IgD-negative memory B cell (primary cell): ENCODE data around the gene FAM174B. TPM values are rescaled to one million over a fixed set of nuclear protein-coding genes. Genes with fewer than 3 reads are reported as not detected.
A peak's percentile ranks its signal among the peaks of the same experiment; 100 is the strongest.

Experiments
- H3K27ac Mint-ChIP-seq, 3 donors: one replicate each; pipeline ENCODE4 v1.8.0; 2020 to 2022; ENCODE audit warnings: mild to moderate bottlenecking in 3 of 3, mixed read lengths in 3 of 3, moderate library complexity in 1 of 3
- H3K27me3 Mint-ChIP-seq: one replicate; pipeline ENCODE4 v1.8.0; 2021; ENCODE audit warnings: mixed read lengths
- H3K36me3 Mint-ChIP-seq: one replicate; pipeline ENCODE4 v1.8.0; 2020; ENCODE audit warnings: mild to moderate bottlenecking, mixed read lengths
- H3K4me1 Mint-ChIP-seq, 3 donors: one replicate each; pipeline ENCODE4 v1.8.0; 2020 to 2022; ENCODE audit warnings: mixed read lengths in 3 of 3, mild to moderate bottlenecking in 1 of 3
- H3K4me3 Mint-ChIP-seq, 4 donors: one replicate each; pipeline ENCODE4 v1.8.0; 2020 to 2022; ENCODE audit warnings: mild to moderate bottlenecking in 4 of 4, mixed read lengths in 4 of 4, moderate library complexity in 3 of 4
- H3K9me3 Mint-ChIP-seq, 3 donors: one replicate each; pipeline ENCODE4 v1.8.0; 2020 to 2021; ENCODE audit warnings: mixed read lengths in 3 of 3, mild to moderate bottlenecking in 1 of 3
- polyA plus RNA-seq: library from polyadenylated mRNA; unstranded; fragments of 300-500 nt; fragmentation: Illumina TruSeq; gene quantifications from one replicate; pipeline ENCODE4 v1.2.3, GENCODE V29; 2021

Gene FAM174B
- polyA plus RNA-seq, 1 donor from 2014 or later = 1.4 TPM

DNA sequence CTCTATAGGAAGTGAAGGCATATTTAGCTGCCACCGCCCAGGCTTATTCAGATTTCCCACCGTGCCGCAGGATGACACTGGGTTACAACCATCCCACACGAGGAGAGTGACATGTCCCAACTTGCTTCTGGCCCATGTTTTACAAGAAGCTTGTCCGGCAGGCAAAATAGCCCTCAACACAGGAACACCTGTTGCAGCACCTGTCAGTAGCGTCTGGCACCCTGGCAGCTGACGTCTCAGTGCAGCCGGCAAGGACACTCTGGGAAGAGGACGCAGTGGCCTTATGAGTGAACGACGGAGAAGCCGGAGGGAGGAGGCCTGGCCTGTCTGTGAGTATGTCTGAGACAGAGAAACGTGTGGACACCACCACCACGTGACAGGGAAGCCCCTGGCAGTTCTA lies 32.1 kb downstream of the FAM174B start:
- no peaks in the 10 kb centered on the region for H3K4me1 Mint-ChIP-seq
- peaks cover 0 to 2% (median 0%) of the 10 kb centered on the region in 3 donors for H3K9me3 Mint-ChIP-seq
- H3K4me3 Mint-ChIP-seq = no peak overlapping the region
- H3K27me3 Mint-ChIP-seq = no peaks in the 10 kb centered on the region
- H3K36me3 Mint-ChIP-seq = no peaks in the 10 kb centered on the region
- peak overlapping the region in 1 of 3 donors; percentile 53 for H3K27ac Mint-ChIP-seq

DNA sequence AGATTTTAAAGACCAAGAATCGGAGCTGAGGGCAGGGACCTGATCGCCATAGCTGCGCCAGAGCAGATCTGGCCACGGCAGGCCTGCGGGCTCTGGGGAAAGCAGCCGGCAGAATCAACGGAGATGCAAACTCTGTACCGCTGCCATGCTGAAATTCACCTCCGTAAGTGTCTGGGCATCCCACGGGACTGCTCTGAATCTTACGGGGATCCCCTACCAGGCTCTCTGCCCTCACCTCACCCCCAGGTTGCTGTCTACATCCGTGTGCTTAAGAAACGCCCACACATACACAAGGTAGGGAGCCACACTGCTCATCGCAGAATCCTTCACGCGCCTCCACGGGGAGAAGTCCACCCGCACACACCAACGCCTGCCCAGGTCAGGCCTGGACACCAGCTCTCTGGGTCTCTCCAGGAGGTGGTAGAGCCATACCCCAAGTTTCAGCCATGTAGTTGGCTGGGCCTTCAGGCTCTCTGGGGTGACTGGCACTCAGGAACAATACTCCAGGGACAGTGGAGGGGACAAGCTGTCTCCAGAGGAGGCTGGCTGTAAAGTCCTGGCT lies 33.5 kb downstream of the FAM174B start:
- Mint-ChIP-seq H3K27me3 (peaks cover 2% of the 10 kb centered on the region), H3K9me3 (peaks cover 0 to 2% (median 0%) of the 10 kb centered on the region in 3 donors), H3K27ac (no peak overlapping the region), H3K4me3 (no peak overlapping the region), H3K4me1 (no peaks in the 10 kb centered on the region), H3K36me3 (no peaks in the 10 kb centered on the region)

DNA sequence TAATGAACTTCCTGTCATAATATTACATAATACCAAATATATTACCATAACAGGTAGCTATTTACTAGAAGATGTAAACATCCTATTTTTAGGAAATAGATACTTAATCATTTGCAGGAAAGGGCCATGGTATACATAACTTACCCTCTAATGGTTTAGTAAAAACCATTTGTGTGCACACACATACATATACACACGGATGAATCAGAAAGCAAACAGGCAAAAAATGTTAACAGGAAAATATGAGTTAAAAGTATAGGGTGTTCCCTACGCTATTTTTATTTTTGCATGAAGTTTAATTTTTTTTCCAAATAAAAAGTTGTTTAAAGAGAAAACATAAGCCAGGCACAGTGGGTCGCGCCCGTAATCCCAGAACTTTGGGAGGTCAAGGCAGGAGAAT lies 34.6 kb downstream of the FAM174B start:
- H3K36me3 Mint-ChIP-seq = no peaks in the 10 kb centered on the region
- no peaks in the 10 kb centered on the region for H3K4me1 Mint-ChIP-seq

DNA sequence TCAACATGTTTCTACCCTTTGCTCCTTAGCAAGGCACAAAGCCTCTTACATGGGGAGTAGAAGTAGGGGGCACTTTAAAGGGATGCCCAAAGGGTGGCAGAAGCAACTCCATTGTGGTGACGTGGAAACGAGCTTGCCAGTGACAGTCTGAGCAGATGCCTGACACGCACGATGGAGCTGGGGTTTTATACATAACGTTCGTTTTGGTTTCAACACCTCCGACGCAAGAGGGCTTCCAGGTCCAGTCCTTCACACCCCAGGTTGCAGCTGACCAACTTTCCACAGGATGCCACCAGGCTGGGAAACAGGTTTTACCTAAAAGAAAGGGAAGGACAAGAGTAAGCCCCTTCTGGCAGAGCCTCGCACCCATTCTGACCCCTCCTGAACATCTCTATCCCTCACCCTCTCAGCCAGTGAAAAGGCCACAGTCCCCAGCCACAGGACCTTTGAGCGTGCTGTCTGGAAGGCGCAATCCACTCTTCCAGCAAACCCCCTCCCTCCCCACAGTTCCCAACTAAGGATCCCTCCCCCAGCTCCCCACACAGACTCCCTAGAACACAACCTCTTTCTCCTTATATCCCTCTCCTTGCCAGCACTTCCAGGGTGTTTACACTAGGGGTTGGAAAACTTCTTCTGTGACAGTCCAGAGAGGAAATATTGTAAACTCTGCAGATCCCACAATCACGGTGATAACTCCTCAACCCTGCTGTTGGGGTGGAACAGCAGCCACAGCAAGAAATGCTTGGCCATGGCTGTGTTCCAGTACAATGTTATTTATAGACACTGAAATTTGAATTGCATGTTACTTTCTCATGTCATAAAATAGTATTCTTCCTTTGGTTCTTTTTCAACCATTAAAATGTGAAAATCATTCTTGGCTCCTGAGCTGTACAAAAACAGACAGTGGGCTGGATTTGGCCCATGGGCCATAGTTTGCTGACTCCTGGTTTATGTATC lies 36.2 kb downstream of the FAM174B start:
- Mint-ChIP-seq H3K4me3 (no peak overlapping the region), H3K4me1 (no peaks in the 10 kb centered on the region), H3K27ac (no peak overlapping the region), H3K9me3 (no peaks in the 10 kb centered on the region), H3K27me3 (peaks cover 2% of the 10 kb centered on the region), H3K36me3 (no peaks in the 10 kb centered on the region)

More for the DNA sequence above, 34.6 kb downstream of the FAM174B start:
- Mint-ChIP-seq H3K4me3 (no peak overlapping the region), H3K9me3 (peaks cover 0 to 2% (median 0%) of the 10 kb centered on the region in 3 donors), H3K27me3 (peaks cover 2% of the 10 kb centered on the region), H3K27ac (no peak overlapping the region)

DNA sequence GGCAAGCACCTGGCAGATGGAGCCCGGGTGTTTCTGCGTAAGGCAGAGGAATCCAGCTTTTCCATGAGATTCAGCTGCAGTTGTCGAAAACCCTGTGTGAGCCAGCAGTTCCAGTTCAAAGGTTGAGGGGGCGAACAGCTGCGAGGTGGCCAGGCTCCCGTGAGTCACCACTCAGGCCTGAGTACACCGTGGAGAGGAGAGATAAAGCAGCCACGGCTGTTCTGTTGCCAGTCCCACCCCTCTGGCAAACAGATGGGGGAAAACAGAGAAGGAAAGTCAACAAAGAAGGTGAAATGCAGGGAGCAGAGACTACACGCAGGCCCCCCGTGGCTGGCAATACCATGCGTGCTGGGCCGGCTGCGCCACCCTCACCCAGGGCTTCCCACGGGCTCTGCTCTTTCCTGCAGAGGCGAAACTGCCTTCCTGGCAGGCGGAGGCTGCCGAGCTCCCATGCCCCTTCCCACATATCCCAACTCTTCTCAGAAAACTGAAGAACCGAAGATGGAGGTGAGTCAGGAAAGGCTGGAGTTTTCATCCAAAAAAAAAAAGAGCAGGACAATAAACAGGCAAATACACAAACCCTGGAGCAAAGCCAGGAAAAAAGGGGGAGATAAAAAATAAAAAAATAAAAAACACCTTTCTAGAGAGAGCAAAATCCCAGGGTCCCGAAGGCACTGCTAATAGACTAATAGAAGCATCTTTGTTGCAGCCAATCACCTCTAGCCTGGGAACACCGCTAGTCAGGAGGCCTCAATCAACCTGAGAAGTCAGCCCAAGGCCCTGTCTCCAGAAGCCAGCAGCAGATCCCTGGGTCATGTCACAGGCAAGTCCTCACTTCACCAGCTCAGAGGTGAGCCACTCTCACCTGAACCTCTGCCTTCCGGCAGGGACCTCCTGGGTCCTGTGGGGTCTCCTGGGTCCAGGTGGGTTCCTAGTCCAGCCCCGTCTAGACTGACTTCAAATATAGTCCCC lies 37.7 kb downstream of the FAM174B start:
- H3K4me3 Mint-ChIP-seq = no peak overlapping the region
- H3K36me3 Mint-ChIP-seq = no peaks in the 10 kb centered on the region
- no peaks in the 10 kb centered on the region for H3K4me1 Mint-ChIP-seq
- no peak overlapping the region for H3K27ac Mint-ChIP-seq
- H3K27me3 Mint-ChIP-seq = peaks cover 2% of the 10 kb centered on the region
- H3K9me3 Mint-ChIP-seq = no peaks in the 10 kb centered on the region

DNA sequence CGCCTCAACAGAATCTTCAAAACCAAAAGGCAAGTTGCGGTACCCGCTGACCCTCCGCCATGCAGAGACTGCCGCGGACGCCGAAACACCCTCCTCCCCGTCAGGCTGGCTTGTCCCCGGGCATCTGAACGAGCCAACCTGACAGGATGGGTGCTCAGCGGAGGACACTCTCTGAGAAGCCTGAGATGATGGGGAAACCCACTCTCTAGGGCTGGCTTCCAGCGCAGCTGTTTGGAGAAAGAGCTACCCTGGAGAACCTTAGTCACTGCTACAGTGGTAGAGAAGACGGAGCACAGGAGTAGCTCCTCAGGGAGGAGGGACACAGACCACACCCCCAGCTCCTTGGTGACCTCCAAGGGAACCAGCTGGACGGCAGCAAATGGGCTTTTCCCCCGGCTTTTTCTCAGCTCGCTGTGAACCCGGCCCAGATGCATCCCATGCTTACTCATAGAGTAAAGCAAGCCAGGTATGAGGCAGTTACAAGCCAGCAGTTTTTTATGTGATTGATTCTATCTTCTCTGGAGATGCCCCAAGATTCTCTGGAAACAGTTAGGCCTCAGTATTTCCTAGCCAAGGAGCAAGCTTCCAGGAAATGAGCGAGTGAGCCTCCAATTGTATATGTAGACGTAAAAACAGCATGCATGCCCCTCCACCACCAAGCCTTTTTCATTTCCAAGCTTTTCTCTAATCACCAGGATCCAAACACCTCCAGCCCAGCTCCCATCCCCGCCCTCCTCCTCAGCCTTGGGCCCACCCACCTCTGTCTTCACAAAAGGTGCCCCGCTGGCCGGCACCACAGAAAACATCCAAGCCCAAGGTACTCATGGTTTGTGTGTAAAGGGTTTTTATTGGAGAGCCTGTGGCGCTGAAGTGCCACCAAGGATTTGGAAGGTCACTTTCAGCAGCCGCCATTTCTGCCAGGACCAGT lies 38.7 kb downstream of the FAM174B start:
- Mint-ChIP-seq H3K27ac (no peak overlapping the region), H3K36me3 (no peaks in the 10 kb centered on the region), H3K4me1 (no peaks in the 10 kb centered on the region), H3K4me3 (no peak overlapping the region), H3K9me3 (no peaks in the 10 kb centered on the region), H3K27me3 (peaks cover 2% of the 10 kb centered on the region)

DNA sequence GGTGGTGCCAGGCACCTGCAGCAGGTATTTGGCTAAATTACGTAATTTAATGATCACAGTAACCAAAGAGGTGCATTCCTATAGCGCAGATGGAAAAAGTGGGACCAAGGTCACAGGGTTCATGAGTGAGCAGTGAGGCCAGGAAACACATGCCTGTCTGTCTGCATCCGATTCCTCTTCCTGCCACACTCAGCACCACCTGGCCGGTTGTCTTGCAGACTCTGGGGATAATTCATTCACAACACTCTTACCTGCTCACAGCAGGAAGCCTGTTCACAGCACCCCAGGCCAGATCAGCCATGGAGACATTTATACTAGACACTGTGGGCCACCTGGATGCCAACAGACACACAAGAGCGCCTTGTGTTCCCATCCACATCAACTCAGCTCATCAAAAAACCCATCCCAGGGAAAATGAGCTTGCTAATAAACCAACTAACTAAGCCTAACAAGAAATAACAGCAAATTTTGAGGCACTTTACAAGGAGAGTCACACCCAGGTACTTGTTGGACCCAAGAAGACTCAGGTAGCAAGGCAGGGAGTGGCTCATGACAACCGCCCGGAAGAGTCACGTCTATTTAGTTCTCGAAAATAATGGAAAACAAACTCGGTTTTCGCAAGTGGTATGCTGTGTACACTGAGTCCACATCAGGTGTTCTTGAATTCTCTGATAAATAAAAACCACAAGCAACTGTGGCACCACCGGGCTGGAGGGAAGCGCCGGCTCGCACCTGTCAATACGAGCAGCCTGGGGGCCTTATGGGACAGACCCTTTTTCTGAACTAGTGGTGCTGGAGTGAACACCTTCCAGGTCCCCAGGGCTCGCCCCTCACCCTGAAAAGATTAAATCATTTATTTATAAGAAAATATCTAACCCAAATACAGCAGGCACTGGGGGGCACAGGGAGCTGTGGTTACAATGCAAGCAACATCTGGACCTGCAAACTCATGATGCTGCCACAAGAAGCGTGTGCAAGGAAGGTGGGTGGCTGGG lies 40.5 kb downstream of the FAM174B start:
- no peak overlapping the region for H3K27ac Mint-ChIP-seq
- H3K4me1 Mint-ChIP-seq = peaks cover 0 to 1% (median 0%) of the 10 kb centered on the region in 3 donors
- H3K36me3 Mint-ChIP-seq = no peaks in the 10 kb centered on the region
- H3K9me3 Mint-ChIP-seq = no peaks in the 10 kb centered on the region
- H3K27me3 Mint-ChIP-seq = peaks cover 2% of the 10 kb centered on the region
- H3K4me3 Mint-ChIP-seq = no peak overlapping the region

DNA sequence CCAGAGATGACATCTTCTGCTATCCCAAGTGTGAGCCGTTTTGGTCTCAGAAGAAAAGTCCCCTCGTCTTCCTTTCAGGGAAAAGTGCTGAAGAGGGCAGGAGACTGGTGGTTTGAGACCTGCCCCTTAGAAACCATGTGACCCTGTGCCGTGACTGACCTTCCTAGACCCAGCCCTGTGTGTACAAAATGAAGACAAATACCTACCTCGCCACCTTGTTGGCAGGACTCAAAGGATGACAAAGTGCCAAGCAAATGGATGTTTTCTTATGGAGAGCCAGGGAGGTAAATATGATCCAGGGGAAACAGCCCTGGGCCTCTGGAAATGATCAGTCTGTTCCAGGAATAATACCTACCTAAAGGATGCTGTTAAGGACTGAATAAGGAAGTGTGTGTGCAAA lies 41.3 kb downstream of the FAM174B start:
- Mint-ChIP-seq H3K4me3 (peak overlapping the region in 1 of 4 donors; percentile 55), H3K9me3 (no peaks in the 10 kb centered on the region)

DNA sequence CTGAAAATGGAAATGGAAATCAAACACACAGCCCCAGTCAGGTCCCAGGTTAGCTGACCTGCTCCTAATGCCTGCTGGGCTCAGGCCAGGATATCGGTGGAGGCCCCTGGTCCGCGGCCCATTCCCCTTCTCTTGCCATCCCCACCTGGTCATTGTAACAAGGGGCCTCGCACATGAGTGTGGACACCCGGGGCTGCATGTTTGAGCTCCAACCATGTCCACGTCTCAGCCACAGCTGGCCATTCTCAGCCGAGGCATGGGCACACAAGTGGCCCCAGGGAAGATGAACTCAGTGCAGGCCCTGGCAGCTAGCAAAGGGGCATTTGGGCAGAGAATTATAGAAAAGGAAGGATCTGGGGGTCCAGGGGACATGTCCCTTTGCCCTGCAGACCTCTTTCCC lies 41.7 kb downstream of the FAM174B start:
- Mint-ChIP-seq H3K36me3 (no peaks in the 10 kb centered on the region), H3K27ac (peak overlapping the region in 1 of 3 donors; percentile 50), H3K4me1 (peaks cover 0 to 1% (median 0%) of the 10 kb centered on the region in 3 donors), H3K9me3 (no peaks in the 10 kb centered on the region), H3K27me3 (peaks cover 2% of the 10 kb centered on the region), H3K4me3 (no peak overlapping the region)

More for the DNA sequence above, 41.3 kb downstream of the FAM174B start:
- no peak overlapping the region for H3K27ac Mint-ChIP-seq
- H3K27me3 Mint-ChIP-seq = peaks cover 2% of the 10 kb centered on the region
- peaks cover 0 to 1% (median 0%) of the 10 kb centered on the region in 3 donors for H3K4me1 Mint-ChIP-seq
- H3K36me3 Mint-ChIP-seq = no peaks in the 10 kb centered on the region

DNA sequence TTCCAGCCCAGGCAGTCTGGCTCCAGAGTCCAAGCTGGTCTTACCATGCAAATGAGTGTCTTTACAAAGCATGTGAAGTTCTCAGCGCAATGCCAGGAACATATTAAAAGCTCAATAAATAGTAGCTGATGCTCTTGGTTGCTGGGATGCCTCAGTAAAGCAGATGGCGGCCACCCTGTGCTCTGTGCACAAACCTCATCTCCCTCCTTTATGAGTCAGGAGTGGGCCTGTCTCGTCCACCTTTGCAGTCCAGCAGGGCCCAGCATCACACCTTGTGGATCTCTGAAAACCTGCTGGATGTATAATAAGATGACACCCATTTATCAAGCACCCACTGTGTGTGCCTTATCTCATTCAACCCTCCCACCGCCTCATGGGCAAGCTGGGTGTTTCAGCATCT lies 42.7 kb downstream of the FAM174B start:
- H3K9me3 Mint-ChIP-seq = no peaks in the 10 kb centered on the region
- H3K27me3 Mint-ChIP-seq = peaks cover 2% of the 10 kb centered on the region
- H3K27ac Mint-ChIP-seq = no peak overlapping the region
- H3K4me1 Mint-ChIP-seq = peaks cover 0 to 1% (median 0%) of the 10 kb centered on the region in 3 donors
- H3K36me3 Mint-ChIP-seq = no peaks in the 10 kb centered on the region
- no peak overlapping the region for H3K4me3 Mint-ChIP-seq

DNA sequence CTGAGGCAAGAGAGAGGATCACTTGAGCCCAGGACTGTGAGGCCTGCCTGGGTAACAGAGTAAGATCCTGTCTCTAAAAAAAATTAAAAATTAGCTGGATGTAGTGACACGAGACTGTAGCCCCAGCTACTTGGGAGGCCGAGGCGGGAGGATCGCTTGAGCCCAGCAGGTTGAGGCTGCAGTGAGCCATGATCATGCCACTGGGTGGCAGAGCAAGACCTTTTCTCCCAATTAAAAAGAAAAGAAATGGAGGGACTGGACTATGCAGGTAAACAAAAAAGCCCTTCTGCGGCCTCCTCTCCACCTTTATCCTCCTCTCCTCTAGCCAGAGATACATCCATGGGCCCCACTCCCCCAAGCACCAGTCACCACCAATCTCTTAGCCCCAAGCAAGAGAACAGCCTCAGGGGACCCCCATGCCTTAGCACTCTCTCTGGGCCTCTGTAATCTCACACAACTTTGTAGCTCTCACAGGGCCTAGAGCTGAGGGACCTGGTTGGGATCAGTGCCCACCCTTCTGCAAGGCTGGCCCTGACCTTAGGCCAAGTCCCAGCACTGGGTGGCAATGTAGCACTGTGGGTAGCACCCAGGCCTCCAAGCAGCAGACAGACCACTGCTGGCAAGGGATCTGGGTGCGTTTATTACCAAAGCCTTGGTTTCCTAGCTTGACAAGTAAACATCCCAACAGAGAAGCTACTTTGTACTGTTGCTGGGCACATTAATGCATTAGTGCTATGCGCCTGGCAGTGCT lies 43.4 kb downstream of the FAM174B start:
- H3K9me3 Mint-ChIP-seq = peaks cover 0 to 3% (median 0%) of the 10 kb centered on the region in 3 donors
- peak overlapping the region in 1 of 3 donors; percentile 74 for H3K27ac Mint-ChIP-seq
- H3K4me1 Mint-ChIP-seq = peaks cover 0 to 1% (median 0%) of the 10 kb centered on the region in 3 donors
- no peak overlapping the region for H3K4me3 Mint-ChIP-seq
- no peaks in the 10 kb centered on the region for H3K36me3 Mint-ChIP-seq
- no peaks in the 10 kb centered on the region for H3K27me3 Mint-ChIP-seq

DNA sequence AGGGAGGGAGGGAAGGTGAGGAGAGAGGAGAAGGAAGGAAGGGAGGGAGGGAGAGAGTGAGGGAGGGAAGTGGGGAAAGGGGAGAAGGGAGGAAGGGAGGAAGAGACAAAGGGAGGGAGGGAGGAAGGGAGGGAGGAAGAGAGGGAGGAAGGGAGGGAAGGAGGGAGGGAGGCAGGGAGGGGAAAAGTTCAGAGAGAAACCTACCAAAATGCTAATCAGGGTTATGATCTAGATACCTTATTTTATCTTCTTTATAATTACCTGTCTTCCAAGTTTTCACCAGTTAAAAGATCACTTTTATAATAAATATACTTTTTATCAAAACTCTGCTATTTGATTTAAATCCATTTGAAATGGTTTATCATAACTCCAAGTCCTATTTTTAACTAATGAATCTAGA lies 44.4 kb downstream of the FAM174B start:
- no peak overlapping the region for H3K4me3 Mint-ChIP-seq
- peaks cover 0 to 3% (median 0%) of the 10 kb centered on the region in 3 donors for H3K9me3 Mint-ChIP-seq
- H3K27me3 Mint-ChIP-seq = no peaks in the 10 kb centered on the region
- H3K4me1 Mint-ChIP-seq = peaks cover 0 to 1% (median 0%) of the 10 kb centered on the region in 3 donors
- H3K27ac Mint-ChIP-seq = no peak overlapping the region
- no peaks in the 10 kb centered on the region for H3K36me3 Mint-ChIP-seq
